GM19397 (cell line): ENCODE data around the gene ARHGAP27.

Source experiments
- ATAC-seq: cut with Tn5 transposase; IDR thresholded peaks from one replicate; pipeline ENCODE4 v1.9.1; 2021; ENCODE audit warnings: mild to moderate bottlenecking, moderate library complexity; ENCODE audit not compliant: unreplicated experiment

Gene ARHGAP27

DNA sequence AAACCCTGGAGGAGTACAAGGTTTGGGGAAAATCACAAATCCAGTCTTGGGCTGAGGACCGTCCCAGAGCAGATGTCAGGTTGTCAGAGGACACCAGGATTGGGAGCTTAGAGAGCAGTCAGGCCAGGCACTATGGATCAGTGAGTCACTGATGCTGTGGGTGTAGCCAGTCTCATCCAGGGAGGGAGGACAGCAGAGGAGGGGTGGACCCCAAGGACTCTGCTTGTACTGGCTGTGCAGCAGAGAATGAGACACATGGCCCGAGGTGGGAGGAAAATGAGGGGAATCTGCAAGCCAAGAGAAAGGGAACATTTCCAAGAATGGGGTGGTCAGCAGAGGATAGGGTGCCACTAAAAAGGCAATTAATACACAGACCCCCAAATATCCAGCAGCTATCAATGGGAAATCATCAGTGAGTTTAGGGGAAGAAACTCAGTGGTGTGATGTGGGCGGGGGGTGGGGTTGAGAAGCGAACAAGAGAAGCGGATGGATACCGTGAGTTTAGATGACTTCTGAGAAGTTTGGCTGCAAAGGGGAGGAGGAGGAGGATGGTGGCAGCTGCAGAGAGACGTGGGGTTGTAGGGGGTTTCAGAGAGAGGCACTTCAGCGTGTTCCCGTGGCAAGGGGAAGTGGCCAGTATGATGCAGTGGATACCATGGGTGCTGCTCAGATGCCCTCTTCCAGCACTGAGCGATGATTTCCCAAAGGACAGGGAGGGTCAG, 43.9 kb downstream of the ARHGAP27 start:
- no peak for ATAC-seq

DNA sequence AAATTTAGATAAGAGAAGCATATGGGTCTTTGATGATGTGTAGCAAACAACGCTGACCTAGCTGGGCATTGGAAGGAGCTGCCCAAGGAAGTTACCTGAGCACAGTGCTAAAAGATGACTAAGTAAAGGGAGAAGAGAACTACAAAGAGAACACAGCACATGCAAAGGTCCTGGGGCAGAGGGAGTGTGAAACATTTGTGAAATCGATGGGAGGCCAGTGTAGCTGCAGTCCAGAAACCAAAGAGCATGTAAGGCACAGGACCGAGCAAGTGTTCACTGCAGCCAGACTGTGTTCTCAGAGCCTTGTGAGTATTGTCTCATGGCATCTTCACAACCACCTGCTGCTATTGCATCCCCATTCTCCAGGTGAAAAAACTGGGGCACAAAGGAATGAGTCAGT, 44.9 kb downstream of the ARHGAP27 start:
- ATAC-seq = no peak

GRCh38 chr17:45386178-45386577, 46.5 kb downstream of the ARHGAP27 start:
- no peak for ATAC-seq

DNA sequence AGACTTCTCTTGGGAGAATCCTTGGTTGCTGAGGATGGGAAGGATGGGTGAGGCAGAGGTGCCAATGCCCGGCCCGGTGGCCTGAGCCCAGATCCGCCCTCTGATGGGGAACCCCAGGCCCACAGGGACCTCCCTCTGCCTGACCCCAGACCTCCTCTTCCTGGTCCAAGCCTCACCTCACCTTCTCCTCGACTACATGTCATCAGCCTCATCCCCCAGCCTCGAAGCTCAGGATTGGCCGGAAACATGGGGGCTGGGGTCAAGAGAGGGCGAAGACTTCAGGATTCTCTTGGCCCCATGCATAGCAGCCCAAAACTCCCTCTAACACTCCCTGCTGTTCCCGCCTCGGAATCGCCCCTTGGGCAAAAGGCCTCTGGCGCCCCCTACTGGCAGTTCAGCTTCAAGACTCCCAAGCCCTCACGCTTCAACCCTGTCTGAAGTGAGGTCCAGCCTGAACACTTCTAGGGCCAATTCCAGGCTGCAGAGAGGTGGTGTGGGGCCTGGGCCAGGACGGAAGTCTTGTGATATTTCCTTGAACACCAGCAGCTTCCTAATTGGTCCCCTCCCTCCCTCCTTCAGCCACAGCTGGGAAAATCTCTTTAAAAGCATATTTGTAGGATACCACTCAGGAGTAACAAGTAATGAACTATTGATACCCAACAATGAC, 47.2 kb downstream of the ARHGAP27 start:
- ATAC-seq = no peak

DNA sequence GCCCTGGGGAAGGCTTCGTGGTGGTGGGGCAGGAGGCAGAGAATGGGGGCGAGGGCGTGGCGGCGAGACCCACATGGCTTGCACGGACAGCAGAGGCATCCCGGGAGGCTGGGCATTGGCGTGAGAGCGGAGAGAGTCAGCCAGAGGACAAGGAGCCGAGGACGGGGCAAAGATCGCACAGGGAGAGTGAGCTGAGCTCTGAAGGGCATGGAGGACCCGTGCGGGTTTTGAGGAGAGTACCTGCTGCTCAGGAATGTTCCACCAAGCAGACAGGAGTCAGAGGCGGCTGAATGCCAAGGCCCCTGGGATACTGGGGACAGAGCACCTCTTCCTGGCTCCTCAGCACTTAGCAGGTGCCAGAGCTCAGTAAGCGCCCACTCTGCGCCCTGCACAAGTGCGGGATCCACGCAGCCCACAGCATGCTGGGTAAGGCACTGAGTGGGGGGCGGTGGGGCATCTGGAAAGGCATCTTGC, 47.8 kb downstream of the ARHGAP27 start:
- no peak for ATAC-seq

- no peak for ATAC-seq
Observed at GRCh38 chr17:45384047-45384788, 48.5 kb downstream of the ARHGAP27 start.

DNA sequence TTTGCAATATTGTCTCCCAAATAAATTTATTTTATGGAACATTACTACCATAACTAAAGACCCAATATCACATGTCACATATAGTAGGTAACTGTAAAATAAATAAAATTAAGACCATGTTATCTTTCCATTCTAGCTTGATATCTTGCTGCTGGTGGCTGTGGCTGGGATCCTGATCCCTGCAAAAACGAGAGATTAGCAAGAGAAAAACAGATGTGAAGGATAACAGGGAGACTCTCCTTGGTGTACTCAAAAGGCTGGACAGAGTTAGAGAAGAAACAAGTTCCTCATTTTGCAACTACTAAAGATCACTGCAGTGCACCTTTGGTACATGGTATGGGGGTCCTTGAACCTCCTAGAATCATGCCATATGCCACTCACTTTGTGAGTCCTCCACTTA, 49.7 kb downstream of the ARHGAP27 start:
- no peak for ATAC-seq

- ATAC-seq = no peak
Observed at GRCh38 chr17:45382226-45382625, 50.4 kb downstream of the ARHGAP27 start.

GRCh38 chr17:45380991-45381390, 51.7 kb downstream of the ARHGAP27 start:
- no peak for ATAC-seq

- ATAC-seq = no peak
Observed at GRCh38 chr17:45380046-45380765, 52.5 kb downstream of the ARHGAP27 start.

DNA sequence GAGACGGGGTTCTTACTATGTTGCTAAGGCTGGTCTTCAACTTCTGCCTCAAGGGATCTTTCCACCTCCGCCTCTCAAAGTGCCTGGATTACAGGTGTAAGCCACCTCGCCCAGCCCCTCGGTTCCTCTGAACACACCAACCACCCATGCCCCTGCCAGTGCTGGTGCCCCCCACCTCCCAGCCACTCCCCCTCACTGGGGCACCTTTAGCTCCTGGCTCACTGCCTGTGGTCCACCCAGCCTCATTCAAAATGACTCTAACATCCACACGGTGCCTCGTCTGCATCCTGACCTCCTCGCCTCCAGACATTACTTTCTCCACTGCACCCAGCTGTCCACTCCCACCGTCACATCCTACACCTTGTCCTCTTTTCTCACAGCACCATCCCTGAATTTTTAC, 55.3 kb downstream of the ARHGAP27 start:
- no peak for ATAC-seq

DNA sequence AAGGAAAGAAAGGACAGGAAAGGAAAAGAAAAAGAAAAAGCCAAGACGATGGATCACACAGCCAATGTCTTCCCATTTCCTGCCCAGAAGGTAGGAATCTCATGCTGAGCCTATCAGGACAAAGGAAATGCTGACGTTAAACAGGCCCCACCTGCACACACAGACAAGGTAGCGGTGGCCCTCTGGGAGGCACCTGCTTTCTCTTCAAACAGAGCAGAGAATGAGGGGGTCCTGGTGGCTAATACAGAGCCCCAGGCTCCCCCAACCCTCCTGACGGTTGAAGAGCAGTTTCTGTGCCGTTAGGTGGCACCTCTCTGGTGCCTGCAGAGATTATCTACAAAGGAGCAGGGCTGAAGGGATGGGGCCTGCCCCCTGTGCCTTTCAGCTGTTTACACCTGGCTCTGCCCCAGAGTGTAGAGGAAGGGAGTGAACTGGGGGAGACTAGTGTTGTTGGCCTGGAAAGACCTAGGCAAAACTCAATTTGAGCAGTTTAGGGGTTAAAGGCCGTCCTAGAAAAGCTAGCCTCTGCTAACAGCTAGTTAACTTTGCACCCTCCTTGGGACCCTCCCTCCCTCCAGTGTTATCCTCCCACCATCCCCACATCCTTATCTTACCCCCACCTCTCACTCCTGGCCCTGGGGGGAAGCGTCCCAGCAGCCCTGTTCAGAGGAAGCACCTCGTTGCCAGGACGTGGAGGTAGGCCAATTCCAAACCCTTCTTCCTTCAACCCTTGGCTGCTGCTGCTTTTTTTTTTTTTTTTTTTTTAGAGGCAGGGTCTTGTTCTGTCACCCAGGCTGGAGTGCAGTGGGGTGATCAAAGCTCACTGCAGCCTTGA, 56.3 kb downstream of the ARHGAP27 start:
- no peak for ATAC-seq

DNA sequence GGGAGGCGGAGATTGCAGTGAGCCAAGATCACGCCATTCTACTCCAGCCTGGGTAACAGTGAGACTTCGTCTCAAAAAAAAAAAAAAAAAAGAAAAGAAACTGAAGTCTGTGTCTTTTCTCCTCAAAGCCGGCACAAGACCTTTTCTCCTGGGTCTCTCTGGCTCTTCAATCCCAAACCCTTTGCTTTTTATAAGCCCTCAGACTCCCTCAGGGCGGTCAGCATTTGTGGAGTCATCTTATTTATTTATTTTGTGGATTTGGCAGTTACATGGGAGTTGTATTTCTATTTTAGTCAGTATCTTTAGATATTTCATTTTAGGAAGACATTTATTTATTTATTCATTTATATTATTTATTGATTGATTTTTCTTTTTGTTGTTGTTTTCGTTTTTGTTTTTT, 58.2 kb downstream of the ARHGAP27 start:
- no peak for ATAC-seq

DNA sequence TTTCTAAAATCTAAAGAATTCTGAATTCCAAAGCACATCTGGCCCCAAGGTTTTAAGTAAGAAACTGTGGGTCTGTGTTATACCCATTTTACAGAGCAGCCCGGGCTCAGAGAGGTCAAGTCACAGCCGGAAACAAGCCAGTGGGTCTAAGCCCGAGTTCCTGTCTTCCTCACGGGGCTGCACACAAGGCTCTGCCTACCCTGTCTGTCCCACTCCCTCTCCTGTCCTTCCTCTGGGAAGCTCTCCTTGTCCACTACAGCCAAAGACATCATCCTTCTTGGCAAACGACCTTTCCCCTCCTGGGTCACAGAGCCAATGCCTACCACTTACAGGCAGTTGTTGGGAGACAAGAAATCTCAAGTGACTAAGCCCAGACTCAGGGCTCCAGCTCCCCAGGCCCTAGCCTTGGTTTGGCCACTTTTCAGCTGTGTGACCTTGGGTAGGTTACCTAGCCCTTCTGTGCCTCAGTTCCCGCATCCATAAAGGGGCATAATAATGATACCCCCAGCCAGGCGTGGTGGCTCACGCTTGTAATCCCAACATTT, 60.3 kb downstream of the ARHGAP27 start:
- no peak for ATAC-seq

GRCh38 chr17:45371414-45372324, 61.0 kb downstream of the ARHGAP27 start:
- ATAC-seq = no peak

- ATAC-seq = no peak
Observed at GRCh38 chr17:45370949-45371413, 61.7 kb downstream of the ARHGAP27 start.

- ATAC-seq = no peak
Observed at GRCh38 chr17:45369421-45369820, 63.2 kb downstream of the ARHGAP27 start.

- no peak for ATAC-seq
Observed at GRCh38 chr17:45368651-45369050, 64.0 kb downstream of the ARHGAP27 start.

GRCh38 chr17:45367216-45367615, 65.5 kb downstream of the ARHGAP27 start:
- ATAC-seq = no peak
